IMR-90 (cell line): Measurements from ENCODE around the gene FNBP1. TPM values are rescaled to one million over a fixed set of nuclear protein-coding genes. Genes with fewer than 3 reads are reported as not detected.

Experiments
- ATAC-seq: fragments of 200-7000 bp; cut with Tn5 transposase; 2 replicates; pipeline ENCODE4 v1.9.1; 2020; ENCODE audit warnings: low read depth, mild to moderate bottlenecking, moderate library complexity
- BruUV-seq: library from RNA; stranded (reverse); fragments of 400-500 nt; replicated peaks from 2 replicates; lab custom pipeline; 2021; lab: Mats Ljungman, UMichigan
- CTCF ChIA-PET: fragments of 300-600 bp; formaldehyde crosslinking; extraction: SDS; loops from one replicate; lab custom pipeline; 2021; ENCODE audit warnings: antibody characterized with exemption; lab: Yijun Ruan, JAX
- POLR2A ChIA-PET: fragments of 300-600 bp; sonication (Branson Sonifier 250); formaldehyde crosslinking; loops from one replicate; lab custom pipeline; 2022; ENCODE audit warnings: antibody characterized with exemption; ENCODE audit not compliant: unreplicated experiment; lab: Charles Lee
- DNase-seq: peaks from one replicate; pipeline ENCODE4 v3.0.0; 2013
- H2AFZ ChIP-seq: replicated peaks from 2 replicates; pipeline ENCODE3; 2013; ENCODE audit warnings: low read length, mild to moderate bottlenecking; ENCODE audit not compliant: poor library complexity
- H2AK5ac ChIP-seq: 2 replicates; pipeline ENCODE4 v1.6.1; 2013; ENCODE audit warnings: low read depth, low read length, inconsistent platforms
- H2AK9ac ChIP-seq: replicated peaks from 2 replicates; pipeline ENCODE3; 2013; ENCODE audit warnings: mild to moderate bottlenecking, low read depth, low read length, moderate library complexity; ENCODE audit not compliant: poor library complexity
- H2BK120ac ChIP-seq: 2 replicates; pipeline ENCODE4 v1.6.1; 2013; ENCODE audit warnings: low read depth, low read length, inconsistent platforms
- H2BK15ac ChIP-seq: 3 replicates; pipeline ENCODE4 v1.6.1; 2013; ENCODE audit warnings: low read depth, low read length, inconsistent platforms
- H2BK20ac ChIP-seq: 2 replicates; pipeline ENCODE4 v1.6.1; 2013; ENCODE audit warnings: low read depth, mild to moderate bottlenecking, inconsistent platforms, low read length, moderate library complexity
- H2BK5ac ChIP-seq: 2 replicates; pipeline ENCODE4 v1.6.1; 2013; ENCODE audit warnings: mild to moderate bottlenecking, low read depth, low read length, inconsistent platforms; ENCODE audit not compliant: poor library complexity, severe bottlenecking
- H3K14ac ChIP-seq: replicated peaks from 2 replicates; pipeline ENCODE4 v1.6.1; 2013; ENCODE audit warnings: low read depth, low read length, inconsistent platforms
- H3K18ac ChIP-seq: 2 replicates; pipeline ENCODE4 v1.6.1; 2013; ENCODE audit warnings: low read depth, low read length, control low read depth
- H3K23ac ChIP-seq: 2 replicates; pipeline ENCODE4 v1.6.1; 2013; ENCODE audit warnings: low read depth, low read length, inconsistent platforms
- H3K27ac ChIP-seq: 2 replicates; pipeline ENCODE4 v1.5.1; 2013; ENCODE audit warnings: mild to moderate bottlenecking, control low read depth, low read length; ENCODE audit not compliant: insufficient read depth
- H3K27me3 ChIP-seq: 2 replicates; pipeline ENCODE4 v1.6.1; 2013; ENCODE audit warnings: low read length; ENCODE audit not compliant: control insufficient read depth, insufficient read depth
- H3K36me3 ChIP-seq: 2 replicates; pipeline ENCODE4 v1.6.1; 2013; ENCODE audit warnings: low read length, mixed read lengths; ENCODE audit not compliant: control insufficient read depth, insufficient read depth
- H3K4ac ChIP-seq: 2 replicates; pipeline ENCODE4 v1.6.1; 2013; ENCODE audit warnings: low read depth, low read length, inconsistent platforms
- H3K4me1 ChIP-seq: 2 replicates; pipeline ENCODE4 v1.6.1; 2013; ENCODE audit warnings: low read length, mixed read lengths; ENCODE audit not compliant: control insufficient read depth, insufficient read depth
- H3K4me2 ChIP-seq: 2 replicates; pipeline ENCODE4 v1.6.1; 2013; ENCODE audit warnings: low read depth, mild to moderate bottlenecking, control low read depth, low read length, moderate library complexity
- H3K4me3 ChIP-seq: 2 replicates; pipeline ENCODE4 v1.5.1; 2013; ENCODE audit warnings: low read depth, mild to moderate bottlenecking, control low read depth, low read length, moderate library complexity; ENCODE audit not compliant: insufficient read depth
- H3K56ac ChIP-seq: 2 replicates; pipeline ENCODE4 v1.6.1; 2013; ENCODE audit warnings: low read length, inconsistent platforms; ENCODE audit not compliant: insufficient read depth; ENCODE audit errors: extremely low read depth
- H3K79me1 ChIP-seq, 2 experiments: 2 replicates each; pipeline ENCODE4 v1.6.1; 2013; ENCODE audit warnings: low read length in 2 of 2, inconsistent platforms in 1 of 2, low read depth in 1 of 2
- H3K9ac ChIP-seq: 2 replicates; pipeline ENCODE4 v1.6.1; 2013; ENCODE audit warnings: low read depth, low read length, control low read depth
- H3K9me1 ChIP-seq: 2 replicates; pipeline ENCODE4 v1.6.1; 2013; ENCODE audit warnings: low read length, inconsistent platforms; ENCODE audit not compliant: insufficient read depth
- H3K9me3 ChIP-seq: 2 replicates; pipeline ENCODE4 v1.6.1; 2013; ENCODE audit warnings: low read length; ENCODE audit not compliant: control insufficient read depth, insufficient read depth
- H4K20me1 ChIP-seq: 2 replicates; pipeline ENCODE4 v1.6.1; 2013; ENCODE audit warnings: low read length, inconsistent platforms; ENCODE audit not compliant: insufficient read depth
- H4K5ac ChIP-seq: 2 replicates; pipeline ENCODE4 v1.6.1; 2013; ENCODE audit warnings: mild to moderate bottlenecking, low read depth, low read length, control low read depth
- H4K8ac ChIP-seq, 2 experiments: 2 replicates each; pipeline ENCODE4 v1.6.1; 2013; ENCODE audit warnings: low read depth in 2 of 2, low read length in 2 of 2, control low read depth in 1 of 2, inconsistent platforms in 1 of 2
- H4K91ac ChIP-seq: 2 replicates; pipeline ENCODE4 v1.6.1; 2013; ENCODE audit warnings: low read depth, low read length, inconsistent platforms; ENCODE audit not compliant: insufficient read depth
- RFX5 ChIP-seq: IDR thresholded peaks from 2 replicates; pipeline ENCODE4 v1.8.0; 2012; ENCODE audit warnings: low read depth, mild to moderate bottlenecking, low read length, moderate library complexity
- WGBS, 2 experiments: methylation state at CpG; one replicate each; pipeline versions ENCODE4 v1.1.5 to v1.1.7; 2013; ENCODE audit warnings: missing lambda C conversion rate in 2 of 2; ENCODE audit not compliant: insufficient read length in 1 of 2; ENCODE audit errors: extremely low coverage in 2 of 2; 5-methylcytosine and 5-hydroxymethylcytosine counted together
- dilution Hi-C: fragments of 300-500 bp; cut with HindIII; formaldehyde crosslinking; loops from one replicate; pipeline ENCODE4 v1.14.3; 2018; ENCODE audit warnings: low sequenced_read_pairs; ENCODE audit not compliant: unreplicated experiment
- in situ Hi-C: fragments of 300-500 bp; cut with MboI; formaldehyde crosslinking; loops from 3 replicates; pipeline ENCODE4 v1.14.3; 2019; ENCODE audit warnings: low sequenced_read_pairs, inconsistent platforms, mixed read lengths
- intact Hi-C: fragments of 100-400 bp; cut with micrococcal nuclease; formaldehyde crosslinking; loops from 2 replicates; pipeline ENCODE4 v1.10.0; 2022
- polyA plus RNA-seq, 3 experiments: library from polyadenylated mRNA; depleted of rRNA; stranded (reverse); fragments of >200 nt; gene quantifications; 2 replicates each; pipeline ENCODE4 v1.2.3, GENCODE V29; 2012; ENCODE audit warnings: low replicate concordance in 1 of 3
- total RNA-seq: library from RNA; depleted of rRNA; stranded (reverse); fragments of >200 nt; gene quantifications from 2 replicates; pipeline ENCODE4 v1.2.3, GENCODE V29; 2012

FNBP1 gene
- total and polyA plus RNA-seq, 2 of the 4 experiments (the other 2 are of a cell fraction): 10.3 to 15.4 TPM

GRCh38 chr9:129867136-129868022, 175.6 kb downstream of the FNBP1 start:
- DNase-seq (no peak), ATAC-seq (no peak)
- Histone ChIP-seq H4K8ac (no peak overlapping the region), H2BK20ac (no peak overlapping the region), H2AK9ac (no peak overlapping the region), H3K9me3 (no peaks in the 10 kb centered on the region), H2AK5ac (no peak overlapping the region), H2BK5ac (no peak overlapping the region), H2BK15ac (no peak overlapping the region), H3K4me1 (no peaks in the 10 kb centered on the region), H3K36me3 (peaks cover 30% of the 10 kb centered on the region), H2BK120ac (no peak overlapping the region), H3K27me3 (no peaks in the 10 kb centered on the region), H3K14ac (no peak overlapping the region), H3K18ac (no peak overlapping the region), H3K9ac (no peak overlapping the region), H3K23ac (no peak overlapping the region), H3K9me1 (0 out of 2 replicates have a peak, but pooled peaks cover 3% of the 10 kb centered on the region), H3K56ac (no peak overlapping the region), H3K4ac (no peak overlapping the region), H4K5ac (no peak overlapping the region), H4K20me1 (no peaks in the 10 kb centered on the region), H3K4me2 (no peak overlapping the region), H3K4me3 (no peak overlapping the region), H3K79me1 (no peaks in the 10 kb centered on the region), H2AFZ (no peak overlapping the region), H4K91ac (no peak overlapping the region), H3K27ac (no peak overlapping the region)
- no TSS peak for BruUV-seq
- ChIA-PET CTCF (no interaction called here), POLR2A (no interaction called here)
- intact Hi-C loops: no loop called here
- WGBS, 2 experiments: 50% methylated on average over 2 of the region's 17 CpGs; no CpG with 5 or more reads in 1 of the 2 experiments
- TF ChIP-seq RFX5: no peak
- dilution Hi-C loops: no loop called here
- in situ Hi-C loops: no loop called here
